PFSK-1 (cell line): ENCODE measurements around the gene IL2RA.

Source experiments
- POLR2AphosphoS5 ChIP-seq: IDR thresholded peaks from 2 replicates; pipeline ENCODE4 v1.6.1; 2012; ENCODE audit warnings: low read depth, mild to moderate bottlenecking, control low read depth, low read length, moderate library complexity
- SIN3A ChIP-seq: IDR thresholded peaks from 2 replicates; pipeline ENCODE4 v1.6.1; 2012; ENCODE audit warnings: mild to moderate bottlenecking, low read length, moderate library complexity, borderline replicate concordance; ENCODE audit not compliant: insufficient read depth
- TAF1 ChIP-seq: IDR thresholded peaks from 2 replicates; pipeline ENCODE4 v1.6.1; 2012; ENCODE audit warnings: low read length, control low read depth, borderline replicate concordance; ENCODE audit not compliant: insufficient read depth
- TF ChIP-seq, protein P1 (sequence below), 2 experiments: IDR thresholded peaks; 2 replicates each; pipeline versions ENCODE4 v1.6.1 to v1.8.0; 2011 to 2012; ENCODE audit warnings: low read depth in 2 of 2, low read length in 2 of 2, control low read depth in 1 of 2, inconsistent platforms in 1 of 2, mild to moderate bottlenecking in 1 of 2, moderate library complexity in 1 of 2; ENCODE audit not compliant: insufficient read depth in 1 of 2

DNA sequence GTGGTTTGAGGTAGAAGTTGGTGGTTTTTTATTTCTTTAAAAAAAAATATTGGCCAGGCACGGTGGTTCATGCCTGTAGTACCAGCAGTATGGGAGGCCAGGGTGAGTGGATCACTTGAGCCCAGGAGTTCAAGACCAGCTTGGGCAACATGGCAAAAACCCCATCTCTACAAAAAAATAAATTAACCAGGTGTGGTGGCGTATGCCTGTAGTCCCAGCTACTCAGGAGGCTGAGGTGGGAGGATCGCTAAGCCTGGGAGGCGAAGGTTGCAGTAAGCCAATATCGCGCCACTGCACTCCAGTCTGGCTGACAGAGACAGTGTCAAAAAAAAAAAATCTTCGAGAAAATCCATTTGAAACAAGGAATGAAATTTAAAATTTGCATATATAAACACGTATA is 1.1 kb downstream of the IL2RA start:
- no peak for TF ChIP-seq POLR2AphosphoS5
- TF ChIP-seq, protein P1, sequence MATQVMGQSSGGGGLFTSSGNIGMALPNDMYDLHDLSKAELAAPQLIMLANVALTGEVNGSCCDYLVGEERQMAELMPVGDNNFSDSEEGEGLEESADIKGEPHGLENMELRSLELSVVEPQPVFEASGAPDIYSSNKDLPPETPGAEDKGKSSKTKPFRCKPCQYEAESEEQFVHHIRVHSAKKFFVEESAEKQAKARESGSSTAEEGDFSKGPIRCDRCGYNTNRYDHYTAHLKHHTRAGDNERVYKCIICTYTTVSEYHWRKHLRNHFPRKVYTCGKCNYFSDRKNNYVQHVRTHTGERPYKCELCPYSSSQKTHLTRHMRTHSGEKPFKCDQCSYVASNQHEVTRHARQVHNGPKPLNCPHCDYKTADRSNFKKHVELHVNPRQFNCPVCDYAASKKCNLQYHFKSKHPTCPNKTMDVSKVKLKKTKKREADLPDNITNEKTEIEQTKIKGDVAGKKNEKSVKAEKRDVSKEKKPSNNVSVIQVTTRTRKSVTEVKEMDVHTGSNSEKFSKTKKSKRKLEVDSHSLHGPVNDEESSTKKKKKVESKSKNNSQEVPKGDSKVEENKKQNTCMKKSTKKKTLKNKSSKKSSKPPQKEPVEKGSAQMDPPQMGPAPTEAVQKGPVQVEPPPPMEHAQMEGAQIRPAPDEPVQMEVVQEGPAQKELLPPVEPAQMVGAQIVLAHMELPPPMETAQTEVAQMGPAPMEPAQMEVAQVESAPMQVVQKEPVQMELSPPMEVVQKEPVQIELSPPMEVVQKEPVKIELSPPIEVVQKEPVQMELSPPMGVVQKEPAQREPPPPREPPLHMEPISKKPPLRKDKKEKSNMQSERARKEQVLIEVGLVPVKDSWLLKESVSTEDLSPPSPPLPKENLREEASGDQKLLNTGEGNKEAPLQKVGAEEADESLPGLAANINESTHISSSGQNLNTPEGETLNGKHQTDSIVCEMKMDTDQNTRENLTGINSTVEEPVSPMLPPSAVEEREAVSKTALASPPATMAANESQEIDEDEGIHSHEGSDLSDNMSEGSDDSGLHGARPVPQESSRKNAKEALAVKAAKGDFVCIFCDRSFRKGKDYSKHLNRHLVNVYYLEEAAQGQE (IDR thresholded peaks at IDR 0.05; ENCODE audit: insufficient read depth in 1 of 2, low read depth in 2 of 2, low read length in 2 of 2) = no peak
- TF ChIP-seq SIN3A = no peak
- TF ChIP-seq TAF1 = no peak
